Measurements from ENCODE around the gene KRTAP5-6.

Gene KRTAP5-6, protein sequence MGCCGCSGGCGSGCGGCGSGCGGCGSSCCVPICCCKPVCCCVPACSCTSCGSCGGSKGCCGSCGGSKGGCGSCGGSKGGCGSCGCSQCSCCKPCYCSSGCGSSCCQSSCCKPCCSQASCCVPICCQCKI

DNA sequence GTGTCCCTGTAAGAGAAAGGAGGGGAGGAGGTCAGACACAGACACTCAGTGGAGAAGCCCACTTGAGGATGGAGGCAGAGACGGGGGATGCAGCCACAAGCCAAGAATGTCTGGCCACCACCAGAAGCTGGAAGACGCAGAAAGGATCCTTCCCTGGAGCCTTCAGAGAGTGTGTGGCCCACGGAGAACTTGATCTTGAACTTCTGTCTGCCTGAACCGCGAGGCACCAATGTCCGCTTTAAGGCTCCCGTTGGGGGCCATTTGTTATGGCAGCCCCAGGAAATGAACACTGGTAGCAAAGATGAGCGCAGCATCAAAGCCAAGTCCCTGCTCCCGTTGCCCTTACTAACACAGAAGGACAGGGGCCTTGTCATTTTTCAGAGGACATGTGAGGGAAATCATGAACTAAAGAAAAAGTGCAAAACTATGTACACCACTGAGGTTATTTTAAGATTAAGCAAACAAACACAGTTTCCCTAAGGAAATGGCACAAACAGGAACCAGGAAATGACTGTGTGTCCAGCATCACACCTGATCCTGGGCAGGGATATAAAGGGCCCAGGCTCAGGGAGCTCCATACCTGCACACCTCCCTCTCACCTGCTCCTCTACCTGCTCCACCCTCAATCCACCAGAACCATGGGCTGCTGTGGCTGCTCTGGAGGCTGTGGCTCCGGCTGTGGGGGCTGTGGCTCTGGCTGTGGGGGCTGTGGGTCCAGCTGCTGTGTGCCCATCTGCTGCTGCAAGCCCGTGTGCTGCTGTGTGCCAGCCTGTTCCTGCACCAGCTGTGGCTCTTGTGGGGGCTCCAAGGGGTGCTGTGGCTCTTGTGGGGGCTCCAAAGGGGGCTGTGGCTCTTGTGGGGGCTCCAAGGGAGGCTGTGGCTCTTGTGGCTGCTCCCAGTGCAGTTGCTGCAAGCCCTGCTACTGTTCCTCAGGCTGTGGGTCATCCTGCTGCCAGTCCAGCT is at the start of gene KRTAP5-6:
KRTAP5-6 (plus strand) TSS at position 588 of the 963 bp plus-strand sequence; CDS start at position 639, 51 bp downstream.
- Histone ChIP-seq H3K27ac (no peak within 1 kb of the TSS), H3K9ac (no peak within 1 kb of the TSS), H3K27me3 (ENCODE audit: insufficient read depth, low read depth) (peaks cover 80% of the 10 kb centered on the region), H4K20me1 (ENCODE audit: insufficient read depth) (no peaks in the 10 kb centered on the region), H3K4me1 (ENCODE audit: low read depth, poor library complexity, severe bottlenecking) (no peaks in the 10 kb centered on the region), H2AFZ (ENCODE audit: low read depth) (no peak within 1 kb of the TSS), H3K79me2 (ENCODE audit: insufficient read depth, low read depth) (no peaks in the 10 kb centered on the region), H3K4me3 (IDR thresholded peaks at IDR 0.05; ENCODE audit: insufficient read depth, low read depth, low read length) (no peak within 1 kb of the TSS), H3K36me3 (ENCODE audit: insufficient read depth) (no peaks in the 10 kb centered on the region), H3K4me2 (no peak within 1 kb of the TSS)
- TF ChIP-seq, protein P1, sequence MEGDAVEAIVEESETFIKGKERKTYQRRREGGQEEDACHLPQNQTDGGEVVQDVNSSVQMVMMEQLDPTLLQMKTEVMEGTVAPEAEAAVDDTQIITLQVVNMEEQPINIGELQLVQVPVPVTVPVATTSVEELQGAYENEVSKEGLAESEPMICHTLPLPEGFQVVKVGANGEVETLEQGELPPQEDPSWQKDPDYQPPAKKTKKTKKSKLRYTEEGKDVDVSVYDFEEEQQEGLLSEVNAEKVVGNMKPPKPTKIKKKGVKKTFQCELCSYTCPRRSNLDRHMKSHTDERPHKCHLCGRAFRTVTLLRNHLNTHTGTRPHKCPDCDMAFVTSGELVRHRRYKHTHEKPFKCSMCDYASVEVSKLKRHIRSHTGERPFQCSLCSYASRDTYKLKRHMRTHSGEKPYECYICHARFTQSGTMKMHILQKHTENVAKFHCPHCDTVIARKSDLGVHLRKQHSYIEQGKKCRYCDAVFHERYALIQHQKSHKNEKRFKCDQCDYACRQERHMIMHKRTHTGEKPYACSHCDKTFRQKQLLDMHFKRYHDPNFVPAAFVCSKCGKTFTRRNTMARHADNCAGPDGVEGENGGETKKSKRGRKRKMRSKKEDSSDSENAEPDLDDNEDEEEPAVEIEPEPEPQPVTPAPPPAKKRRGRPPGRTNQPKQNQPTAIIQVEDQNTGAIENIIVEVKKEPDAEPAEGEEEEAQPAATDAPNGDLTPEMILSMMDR (conservative IDR thresholded peaks at IDR 0.05; ENCODE audit: low read depth, low read length) = no peak

DNA sequence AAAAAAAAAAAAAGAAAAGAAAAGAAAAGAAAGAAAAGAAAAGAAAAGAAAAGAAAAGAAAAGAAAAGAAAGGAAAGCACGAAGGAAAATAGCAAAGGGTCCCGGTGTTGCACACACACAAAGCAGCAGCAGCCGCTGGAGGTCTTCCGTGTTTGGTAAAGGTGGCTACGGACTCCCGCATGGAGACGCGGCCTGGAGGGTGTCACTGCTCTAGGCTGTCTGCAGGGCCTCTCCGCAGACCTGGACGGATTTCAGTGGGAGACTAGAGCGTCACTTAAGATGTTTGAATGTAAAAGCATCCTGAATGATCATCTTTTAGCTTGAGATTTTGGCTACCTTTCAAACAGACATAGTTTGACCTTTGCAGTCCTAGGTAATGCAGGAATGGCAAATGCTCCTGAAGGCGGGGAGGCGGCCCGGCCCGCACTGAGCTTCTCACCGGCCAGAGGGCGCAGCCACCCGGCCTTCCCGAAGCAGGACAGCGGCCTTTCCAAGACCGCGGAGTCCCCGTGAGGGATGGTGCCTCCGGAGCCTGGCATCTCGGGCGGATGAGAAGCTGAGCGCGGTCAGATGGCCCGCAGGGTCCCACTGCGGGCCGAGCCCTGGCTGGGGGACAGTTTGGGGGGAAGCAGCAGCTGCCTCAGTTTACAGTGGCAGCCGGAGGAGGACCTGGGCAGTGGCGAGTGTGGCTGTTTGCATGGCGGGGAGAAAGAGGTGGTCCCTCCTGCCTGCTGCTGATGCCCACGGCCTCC is 48.9 kb upstream of the KRTAP5-6 start:
- Histone ChIP-seq H3K79me2 (ENCODE audit: insufficient read depth, low read depth) (no peaks in the 10 kb centered on the region), H3K4me3 (IDR thresholded peaks at IDR 0.05; ENCODE audit: insufficient read depth, low read depth, low read length) (no peak overlapping the region), H3K27ac (no peak overlapping the region), H3K27me3 (ENCODE audit: insufficient read depth, low read depth) (peaks cover 88% of the 10 kb centered on the region), H2AFZ (ENCODE audit: low read depth) (no peak overlapping the region), H3K36me3 (ENCODE audit: insufficient read depth) (no peaks in the 10 kb centered on the region), H3K4me2 (no peak overlapping the region), H3K4me1 (ENCODE audit: low read depth, poor library complexity, severe bottlenecking) (no peaks in the 10 kb centered on the region), H4K20me1 (ENCODE audit: insufficient read depth) (no peaks in the 10 kb centered on the region), H3K9ac (no peak overlapping the region)
- TF ChIP-seq, protein P1 (conservative IDR thresholded peaks at IDR 0.05; ENCODE audit: low read depth, low read length) = no peak

DNA sequence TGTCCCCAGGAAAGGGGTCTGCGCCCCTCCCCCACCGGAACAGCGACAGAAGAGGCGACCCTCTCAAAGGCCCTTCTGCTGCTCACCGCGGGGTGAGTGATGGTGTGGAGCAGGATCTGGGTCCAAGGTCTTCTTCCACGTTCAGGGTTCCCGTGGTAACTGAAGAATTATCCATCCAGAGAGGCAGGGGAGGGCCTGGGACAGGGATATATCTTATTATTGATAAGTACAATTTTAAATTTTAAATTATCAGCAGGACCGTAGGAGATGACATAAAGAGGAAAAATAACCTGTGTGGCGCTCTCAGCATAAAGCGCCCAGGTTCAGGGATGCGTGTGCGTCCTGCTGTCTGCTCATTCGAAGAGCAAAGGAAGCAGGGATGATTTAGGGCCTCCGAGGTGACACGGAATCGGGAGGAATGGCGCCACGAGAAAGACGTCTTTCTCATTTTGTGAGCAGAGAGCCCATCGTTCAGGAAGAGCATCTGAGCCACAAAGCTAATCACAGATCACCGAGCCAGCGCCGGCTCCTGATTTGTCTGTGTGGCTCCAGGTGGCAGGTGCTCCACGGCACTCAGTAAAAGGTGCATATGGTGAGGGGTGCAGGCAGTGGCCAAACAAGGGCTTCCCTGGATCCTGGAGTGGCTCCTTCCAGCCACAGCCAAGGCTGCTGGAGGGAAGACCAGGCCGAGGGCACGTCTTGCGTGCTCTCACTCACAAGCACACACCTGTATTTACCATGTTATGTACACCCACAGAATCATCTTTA is 48.2 kb upstream of the KRTAP5-6 start:
- TF ChIP-seq, protein P1 (conservative IDR thresholded peaks at IDR 0.05; ENCODE audit: low read depth, low read length) = no peak
- no peaks in the 10 kb centered on the region for H3K36me3 ChIP-seq (ENCODE audit: insufficient read depth)
- H3K79me2 ChIP-seq (ENCODE audit: insufficient read depth, low read depth) = no peaks in the 10 kb centered on the region
- H3K9ac ChIP-seq = no peak overlapping the region
- no peak overlapping the region for H3K4me2 ChIP-seq
- no peak overlapping the region for H2AFZ ChIP-seq (ENCODE audit: low read depth)
- H3K27me3 ChIP-seq (ENCODE audit: insufficient read depth, low read depth) = peaks cover 90% of the 10 kb centered on the region
- H3K4me3 ChIP-seq (IDR thresholded peaks at IDR 0.05; ENCODE audit: insufficient read depth, low read depth, low read length) = no peak overlapping the region
- H3K27ac ChIP-seq = no peak overlapping the region
- H3K4me1 ChIP-seq (ENCODE audit: low read depth, poor library complexity, severe bottlenecking) = no peaks in the 10 kb centered on the region
- H4K20me1 ChIP-seq (ENCODE audit: insufficient read depth) = no peaks in the 10 kb centered on the region

All from KMS-11 (cell line).